Ascending aorta (tissue), 2 donors: ENCODE data around the gene CATSPER4. TPM values are rescaled to one million over a fixed set of nuclear protein-coding genes. Genes with fewer than 3 reads are reported as not detected.

ENCODE experiments used
- DNase-seq, 2 donors: peaks; one replicate each; pipeline ENCODE4 v3.0.0-alpha.2; 2019; ENCODE audit warnings: low spot score in 2 of 2
- H3K27ac ChIP-seq, 2 donors: fragments of 200-600 bp; sonication (generic); one replicate each; pipeline ENCODE4 v1.5.1; 2016 to 2017; ENCODE audit warnings: mild to moderate bottlenecking in 1 of 2
- H3K27me3 ChIP-seq: fragments of 200-600 bp; sonication (generic); one replicate; pipeline ENCODE4 v1.5.1; 2017
- H3K36me3 ChIP-seq, 2 donors: fragments of 200-600 bp; sonication (generic); one replicate each; pipeline ENCODE4 v1.5.1; 2016
- H3K4me1 ChIP-seq, 2 donors: fragments of 200-600 bp; sonication (generic); one replicate each; pipeline ENCODE4 v1.5.1; 2016 to 2017; ENCODE audit warnings: mild to moderate bottlenecking in 1 of 2
- H3K4me3 ChIP-seq, 2 donors: fragments of 200-600 bp; sonication (generic); one replicate each; pipeline ENCODE4 v1.5.1; 2016 to 2017; ENCODE audit warnings: mild to moderate bottlenecking in 1 of 2
- H3K9me3 ChIP-seq, 2 donors: fragments of 200-600 bp; sonication (generic); one replicate each; pipeline ENCODE4 v1.5.1; 2016
- CTCF ChIP-seq, 3 experiments: fragments of 200-600 bp in 2 of 3; fragments of 450-650 bp in 1 of 3; sonication (generic) in 2 of 3; IDR thresholded peaks; one replicate each; pipeline ENCODE4 v1.5.1; 2016 to 2019; ENCODE audit warnings: antibody characterized with exemption in 3 of 3, mild to moderate bottlenecking in 1 of 3, moderate library complexity in 1 of 3
- intact Hi-C: fragments of 100-400 bp; cut with DNase I; formaldehyde crosslinking; loops from one replicate; pipeline ENCODE4 v1.15.1; 2023
- total RNA-seq: library from RNA; depleted of rRNA; stranded (reverse); fragments of >200 nt; gene quantifications from one replicate; pipeline ENCODE4 v1.1.0, GENCODE V29; 2016

The CATSPER4 gene
- total RNA-seq, 1 donor from 2014 or later: not detected

GRCh38 chr1:26153966-26154532 is 36.4 kb upstream of the CATSPER4 start:
- H3K27ac ChIP-seq: no peak overlapping the region
- DNase-seq: no peak
- no peaks in the 10 kb centered on the region for H3K9me3 ChIP-seq
- no peak for TF ChIP-seq CTCF (IDR thresholded peaks at IDR 0.05)
- intact Hi-C loops: no loop called here
- no peaks in the 10 kb centered on the region for H3K4me1 ChIP-seq
- no peaks in the 10 kb centered on the region for H3K27me3 ChIP-seq
- H3K4me3 ChIP-seq: no peak overlapping the region
- no peaks in the 10 kb centered on the region for H3K36me3 ChIP-seq

- Histone ChIP-seq H3K36me3 (no peaks in the 10 kb centered on the region), H3K9me3 (no peaks in the 10 kb centered on the region), H3K27me3 (no peaks in the 10 kb centered on the region), H3K4me3 (no peak overlapping the region), H3K27ac (peak overlapping the region in 1 of 2 donors; percentile 56), H3K4me1 (no peaks in the 10 kb centered on the region)
- no peak for TF ChIP-seq CTCF (IDR thresholded peaks at IDR 0.05)
- DNase-seq: no peak
- intact Hi-C loops: no loop called here
These were observed 35.7 kb upstream of the CATSPER4 start for GRCh38 chr1:26154750-26155149.

GRCh38 chr1:26155370-26156284 is 34.8 kb upstream of the CATSPER4 start:
- no peak for TF ChIP-seq CTCF (IDR thresholded peaks at IDR 0.05)
- Histone ChIP-seq H3K4me3 (no peak overlapping the region), H3K27me3 (no peaks in the 10 kb centered on the region), H3K36me3 (no peaks in the 10 kb centered on the region), H3K4me1 (no peaks in the 10 kb centered on the region), H3K9me3 (no peaks in the 10 kb centered on the region), H3K27ac (peak overlapping the region in 1 of 2 donors; percentile 56)
- DNase-seq: no peak
- intact Hi-C loops: no loop called here

GRCh38 chr1:26156285-26157038 is 33.9 kb upstream of the CATSPER4 start:
- TF ChIP-seq CTCF (IDR thresholded peaks at IDR 0.05): no peak
- no peaks in the 10 kb centered on the region for H3K27me3 ChIP-seq
- no peaks in the 10 kb centered on the region for H3K9me3 ChIP-seq
- intact Hi-C loops: no loop called here
- peaks cover 4 to 6% of the 10 kb centered on the region in 2 donors for H3K4me1 ChIP-seq
- DNase-seq: no peak
- H3K36me3 ChIP-seq: no peaks in the 10 kb centered on the region
- H3K27ac ChIP-seq: peak overlapping the region; percentile 22 to 44
- H3K4me3 ChIP-seq: no peak overlapping the region

- Histone ChIP-seq H3K36me3 (no peaks in the 10 kb centered on the region), H3K27ac (peak overlapping the region in 1 of 2 donors; percentile 24), H3K4me1 (peaks cover 5 to 6% of the 10 kb centered on the region in 2 donors), H3K9me3 (no peaks in the 10 kb centered on the region), H3K27me3 (no peaks in the 10 kb centered on the region), H3K4me3 (no peak overlapping the region)
- TF ChIP-seq CTCF (IDR thresholded peaks at IDR 0.05): no peak
- intact Hi-C loops: no loop called here
- DNase-seq: no peak
These were observed 32.0 kb upstream of the CATSPER4 start for GRCh38 chr1:26158271-26158907.
